ENCODE data around the gene CCL15.
"Not testable (repeated sequence)": the region's sequence is repeated elsewhere in the genome, so short reads cannot be mapped to it uniquely, and the experiment has no call there.

CCL15 gene, protein sequence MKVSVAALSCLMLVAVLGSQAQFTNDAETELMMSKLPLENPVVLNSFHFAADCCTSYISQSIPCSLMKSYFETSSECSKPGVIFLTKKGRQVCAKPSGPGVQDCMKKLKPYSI

DNA sequence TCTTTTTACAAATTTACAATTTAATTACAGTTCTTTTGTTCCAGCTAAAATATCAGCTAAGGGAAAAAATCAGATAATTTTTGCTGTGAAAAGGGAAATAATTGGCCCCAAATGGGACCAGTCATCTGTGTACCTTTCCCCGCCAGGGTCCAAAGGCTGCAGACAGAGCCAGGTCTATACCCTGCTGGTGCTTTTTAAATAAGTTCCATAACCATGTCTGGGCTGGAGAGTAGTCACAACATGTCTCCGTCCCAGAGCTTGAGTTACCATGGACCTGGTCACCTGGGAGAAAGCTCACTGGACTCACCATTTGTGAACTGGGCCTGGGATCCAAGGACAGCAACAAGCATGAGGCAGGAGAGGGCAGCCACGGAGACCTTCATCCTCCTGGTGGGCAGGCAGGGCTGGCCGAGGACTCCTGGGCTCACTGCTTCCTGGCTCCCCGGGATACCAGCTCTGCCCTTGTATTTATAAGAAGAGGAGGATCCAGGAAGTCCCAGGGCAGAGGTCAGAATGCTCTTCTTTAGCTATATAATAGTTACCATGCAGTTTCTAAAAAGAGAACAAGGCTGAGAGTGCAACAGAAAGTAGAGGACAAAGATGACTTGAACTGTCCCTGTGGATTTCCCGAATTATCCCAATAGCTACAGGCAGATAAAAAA, at the start of gene CCL15:
TSS of gene CCL15 (minus strand) at position 444 of the 662 bp plus-strand sequence. CDS start at position 383, 61 bp downstream.
- no peak for DNase-seq

DNA sequence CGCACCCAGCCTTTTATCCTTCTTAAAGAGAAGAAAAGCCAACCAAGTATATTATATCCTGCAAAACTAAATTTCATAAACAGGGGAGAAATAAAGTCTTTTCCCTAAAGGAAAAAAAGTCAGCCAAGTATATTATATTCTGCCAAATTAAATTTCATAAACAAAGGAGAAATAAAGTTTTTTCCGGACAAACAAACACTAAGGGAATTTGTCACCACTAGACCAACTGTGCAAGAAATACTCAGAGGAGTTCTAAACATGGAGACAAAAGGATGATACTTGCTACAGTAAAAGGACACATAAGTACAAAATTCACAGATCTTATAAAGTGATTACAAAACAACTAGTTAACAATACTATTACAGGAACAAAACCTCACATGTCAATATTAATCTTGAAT, 48.3 kb upstream of the CCL15 start:
- no peak for DNase-seq

DNA sequence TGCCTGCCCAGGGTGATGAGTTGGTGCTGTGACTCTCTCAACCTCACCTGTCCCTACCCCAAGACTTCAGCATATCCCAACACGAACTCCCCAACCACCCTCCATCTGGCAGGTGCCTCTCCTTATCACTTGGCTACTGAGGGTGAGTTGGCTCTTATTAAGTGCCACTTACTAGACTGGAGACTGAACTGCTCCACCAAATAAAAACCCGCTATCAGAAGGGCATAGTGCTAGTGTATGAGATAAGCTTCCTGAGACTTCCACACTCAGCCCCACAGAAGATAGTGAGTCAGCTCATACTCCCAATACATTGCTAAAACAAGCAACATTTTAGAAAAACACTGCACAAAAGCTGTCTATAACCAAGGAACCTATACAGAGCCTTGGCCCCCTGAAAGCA, 46.7 kb upstream of the CCL15 start:
- no peak for DNase-seq

DNA sequence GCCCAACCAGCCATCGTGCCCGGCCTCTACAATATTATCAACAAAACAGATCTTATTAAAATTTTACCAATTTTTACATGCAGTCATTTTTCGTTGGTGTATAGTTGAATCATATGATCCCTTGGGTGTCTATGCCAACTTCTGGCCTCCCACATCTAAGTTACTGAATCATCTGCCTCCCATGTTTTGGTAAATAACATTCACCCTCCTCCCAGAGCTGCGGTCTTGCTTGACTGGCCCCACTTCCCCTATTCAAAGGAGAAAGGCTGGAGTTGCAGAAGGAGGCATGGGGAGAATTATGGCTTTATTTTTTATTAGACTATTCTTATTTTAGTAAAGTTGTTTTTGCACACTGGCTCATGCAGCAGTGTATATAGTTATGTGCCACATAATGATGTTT, 34.9 kb upstream of the CCL15 start:
- peak; percentile 58 to 60 for DNase-seq

DNA sequence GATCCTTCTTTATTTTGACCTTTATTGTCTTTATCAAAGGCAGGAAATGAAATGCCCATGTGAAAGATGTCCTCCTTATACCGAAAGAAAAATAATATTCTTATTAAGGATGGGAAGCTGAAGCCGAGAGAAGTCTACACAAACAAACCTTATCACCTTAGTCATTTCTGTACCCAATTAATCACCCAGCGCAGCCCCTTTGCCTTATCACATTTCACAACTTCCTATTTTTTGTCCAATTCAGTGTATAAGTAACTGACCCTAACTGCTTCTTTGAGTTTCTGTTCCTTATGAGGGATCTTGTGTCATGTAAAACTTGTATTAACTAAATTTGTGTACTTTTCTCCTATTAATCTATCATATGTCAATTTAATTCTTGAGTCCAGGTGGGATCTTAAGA, 32.8 kb upstream of the CCL15 start:
- peak; percentile 17 to 22 for DNase-seq

DNA sequence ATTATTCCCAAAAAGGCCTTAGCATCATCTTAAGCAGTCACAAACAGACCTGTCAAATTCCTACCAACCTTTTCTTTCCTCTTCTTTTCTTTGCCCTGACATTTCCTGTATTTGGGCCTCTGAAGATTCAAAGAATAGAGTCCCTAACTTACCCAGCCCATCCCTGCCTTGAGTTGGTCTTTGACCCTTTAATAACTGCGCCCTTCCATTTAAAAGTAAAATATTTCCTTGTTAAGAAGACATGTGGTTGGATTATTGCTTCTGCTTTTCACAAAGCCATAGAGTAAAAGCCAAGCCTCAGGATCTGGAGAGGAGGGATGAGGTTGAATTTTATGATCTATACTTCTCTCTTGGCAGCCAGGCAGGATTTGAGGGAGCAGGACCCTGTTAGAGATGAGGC, 29.6 kb upstream of the CCL15 start:
- no peak for DNase-seq

DNA sequence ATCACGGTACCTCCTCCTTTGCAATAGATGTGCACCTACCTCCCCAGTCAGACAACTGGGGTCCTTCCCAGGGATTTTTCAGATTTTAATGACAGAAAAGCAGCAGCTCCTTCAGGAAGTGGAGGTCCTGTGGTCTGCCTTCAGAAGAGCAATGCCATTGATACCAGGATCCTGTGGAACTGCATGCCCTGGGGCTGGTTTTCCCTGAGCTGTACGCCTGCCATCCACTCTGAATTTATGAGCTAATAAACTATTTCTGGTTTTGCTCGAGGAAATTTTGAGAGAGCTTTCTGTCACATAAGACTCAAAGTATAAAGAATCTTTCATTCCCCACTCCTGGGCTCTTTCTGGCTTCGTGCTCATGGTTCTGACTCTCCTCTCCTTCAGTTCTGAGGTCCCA, 26.4 kb upstream of the CCL15 start:
- no peak for DNase-seq

DNA sequence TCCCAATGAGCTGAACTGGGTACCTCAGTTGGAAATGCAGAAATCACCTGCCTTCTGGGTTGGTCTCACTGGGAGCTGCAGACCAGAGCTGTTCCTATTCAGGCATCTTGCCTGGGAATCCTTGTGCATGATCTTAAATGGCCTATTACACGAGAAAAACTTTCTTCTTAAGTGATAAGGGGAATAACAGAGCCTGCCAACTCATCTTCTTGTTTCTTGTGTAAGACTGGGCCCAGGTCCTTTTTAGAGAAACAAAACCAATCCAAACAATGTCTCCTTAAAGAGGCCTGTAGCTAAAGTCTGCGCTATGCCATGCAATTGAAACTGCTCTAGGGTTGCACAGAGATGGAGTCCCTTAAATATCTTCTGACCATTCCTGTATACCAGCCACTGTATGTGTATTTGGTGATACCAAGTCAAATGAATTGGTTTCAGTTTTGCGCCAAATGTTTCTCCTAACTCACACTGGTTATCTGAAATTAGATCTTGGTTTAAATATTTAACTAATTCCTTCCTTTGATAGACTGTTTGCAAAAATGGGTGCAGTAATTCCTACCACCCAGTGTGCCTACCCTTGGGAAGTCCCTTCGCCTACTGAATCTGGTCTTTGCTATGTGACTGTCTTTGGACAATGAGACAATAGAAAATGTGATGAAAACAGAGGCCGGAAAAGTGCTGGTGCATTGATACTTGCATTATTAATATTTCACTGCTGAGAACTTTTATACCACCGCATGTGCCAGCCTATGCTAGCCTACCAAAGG, 22.9 kb upstream of the CCL15 start:
- no peak for DNase-seq

DNA sequence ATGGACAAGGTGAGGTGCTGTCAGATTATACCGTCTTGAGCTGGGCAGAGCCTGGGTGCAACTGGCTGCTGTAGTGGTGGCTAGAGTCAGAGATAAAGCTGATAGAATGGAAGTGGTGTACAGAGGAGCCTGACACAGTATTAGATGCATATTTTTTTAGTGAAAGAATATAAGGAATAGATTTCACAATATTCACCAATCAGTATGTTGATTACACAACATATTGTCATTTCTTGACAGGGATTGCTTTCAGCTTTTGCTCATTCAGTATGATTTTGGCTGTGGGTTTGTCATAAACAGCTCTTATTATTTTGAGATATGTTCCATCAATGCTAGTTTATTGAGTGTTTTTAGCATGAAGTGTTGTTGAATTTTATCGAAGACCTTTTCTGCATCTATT, 18.1 kb upstream of the CCL15 start:
- no peak for DNase-seq

DNA sequence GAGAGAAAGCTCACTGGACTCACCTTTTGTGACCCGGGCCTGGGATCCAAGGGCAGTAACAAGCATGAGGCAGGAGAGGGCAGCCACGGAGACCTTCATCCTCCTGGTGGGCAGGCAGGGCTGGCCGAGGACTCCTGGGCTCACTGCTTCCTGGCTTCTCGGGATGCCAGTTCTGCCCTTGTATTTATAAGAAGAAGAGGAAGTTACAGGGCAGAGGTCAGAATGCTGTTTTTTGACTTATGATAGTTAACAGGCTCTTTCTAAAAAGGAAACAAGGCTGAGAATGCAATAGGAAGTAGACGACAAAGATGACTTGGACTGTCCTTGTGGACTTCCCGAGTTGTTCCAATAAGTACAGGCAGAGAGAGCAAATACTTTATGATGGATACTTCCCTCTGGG, 16.4 kb upstream of the CCL15 start, which contains the start of gene CCL23:
TSS of gene CCL23 (minus strand) at position 174 of the 400 bp plus-strand sequence. CDS start at position 99, 75 bp downstream.
- DNase-seq: peak; percentile 67 to 76

DNA sequence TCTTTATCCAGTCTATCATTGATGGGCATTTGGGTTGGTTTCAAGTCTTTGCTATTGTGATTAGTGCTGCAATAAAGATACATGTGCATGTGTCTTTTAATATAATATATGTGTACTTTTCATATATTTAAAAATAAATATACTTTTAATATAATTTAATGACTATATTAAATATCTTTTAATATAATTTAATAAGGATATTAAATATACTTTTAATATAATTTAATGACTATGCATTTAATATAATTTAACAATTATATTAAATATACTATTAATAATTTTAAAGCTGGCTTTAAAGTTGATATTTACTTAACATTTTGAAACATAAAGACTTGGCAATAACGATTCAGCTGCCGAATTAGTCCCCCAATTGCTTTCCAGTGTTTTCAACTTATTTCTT, 15.2 kb upstream of the CCL15 start:
- no peak for DNase-seq

DNA sequence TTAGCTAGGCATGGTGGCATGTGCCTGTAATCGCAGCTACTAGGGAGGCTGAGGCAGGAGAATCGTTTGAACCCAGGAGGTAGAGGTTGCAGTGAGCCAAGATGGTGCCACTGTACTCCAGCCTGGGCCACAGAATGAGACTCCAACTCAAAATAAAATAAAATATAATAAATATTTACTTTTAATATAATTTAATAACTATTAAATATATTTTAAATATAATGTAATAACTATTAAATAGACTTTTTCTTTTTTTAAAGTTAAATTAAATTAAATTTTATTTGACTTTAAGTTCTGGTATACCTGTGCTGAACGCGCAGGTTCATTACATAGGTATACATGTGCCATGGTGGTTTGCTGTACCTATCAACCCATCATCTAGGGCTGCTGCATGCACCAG, 14.5 kb upstream of the CCL15 start:
- not testable (repeated sequence) for DNase-seq

DNA sequence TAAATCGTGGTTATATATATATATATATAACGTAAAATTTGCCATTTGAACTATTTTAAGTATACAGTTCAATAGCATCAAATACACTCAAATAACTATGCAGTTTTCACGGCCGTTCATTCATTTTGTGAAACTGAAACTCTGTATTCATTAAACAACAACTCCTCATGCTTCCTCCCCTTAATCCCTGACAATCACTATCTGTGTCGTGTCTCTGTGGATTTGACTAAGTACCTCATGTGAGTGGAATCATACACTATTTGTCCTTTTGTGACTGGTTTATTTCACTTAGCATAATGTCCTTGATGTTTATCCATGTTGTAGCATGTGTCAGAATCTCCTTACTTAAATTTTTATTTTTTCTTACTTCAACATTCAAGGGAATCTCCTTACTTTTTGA, 13.6 kb upstream of the CCL15 start:
- DNase-seq: no peak

DNA sequence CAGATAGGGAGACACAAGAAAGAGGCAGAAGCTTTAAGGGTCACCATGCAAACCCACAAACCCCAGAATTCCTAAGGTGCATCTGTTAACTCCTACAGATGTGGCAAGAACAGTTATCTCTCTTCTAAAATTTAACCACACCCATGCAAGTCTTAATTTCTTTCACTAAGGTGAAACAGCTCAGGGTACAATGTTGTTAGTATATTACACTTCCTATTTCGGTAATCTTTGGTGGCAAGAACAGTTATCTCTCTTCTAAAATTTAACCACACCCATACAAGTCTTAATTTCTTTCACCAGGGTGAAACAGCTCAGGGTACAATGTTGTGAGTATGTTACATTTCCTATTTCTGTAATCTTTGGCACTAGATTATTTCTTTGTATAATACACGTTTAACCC, 9.8 kb upstream of the CCL15 start:
- DNase-seq: no peak

DNA sequence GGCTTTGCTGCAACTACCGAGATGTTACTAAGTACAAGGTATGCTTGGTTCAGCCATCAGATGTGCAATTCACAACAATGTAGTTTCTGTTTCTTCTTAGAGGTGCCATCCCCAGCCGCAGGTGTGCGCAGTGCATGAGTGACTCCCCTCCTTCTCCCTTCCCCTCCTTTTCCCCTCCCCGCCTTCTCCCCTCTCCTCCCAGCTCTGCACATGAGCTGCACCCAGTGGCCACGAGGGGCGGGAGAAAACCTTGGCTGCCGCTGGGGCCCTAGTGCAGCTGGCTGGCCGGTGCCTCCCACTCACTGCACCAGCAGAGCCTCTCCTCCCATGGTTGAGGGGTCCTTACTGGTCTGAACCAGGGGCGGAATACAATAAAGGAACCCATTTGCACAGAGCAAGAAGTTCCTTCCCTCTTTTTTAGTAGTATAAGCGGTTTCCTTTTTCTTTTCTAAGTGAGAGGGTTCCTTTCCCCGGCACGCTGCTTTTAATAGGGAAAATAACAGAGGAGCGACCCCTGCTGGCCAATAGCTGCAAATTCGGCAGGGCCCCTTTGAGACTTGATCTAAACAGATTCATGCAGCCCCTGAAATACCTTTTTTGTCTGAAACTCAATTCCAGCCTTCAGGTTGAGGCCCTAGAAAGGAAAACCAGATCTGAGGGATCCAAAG, 7.8 kb upstream of the CCL15 start:
- DNase-seq: no peak

DNA sequence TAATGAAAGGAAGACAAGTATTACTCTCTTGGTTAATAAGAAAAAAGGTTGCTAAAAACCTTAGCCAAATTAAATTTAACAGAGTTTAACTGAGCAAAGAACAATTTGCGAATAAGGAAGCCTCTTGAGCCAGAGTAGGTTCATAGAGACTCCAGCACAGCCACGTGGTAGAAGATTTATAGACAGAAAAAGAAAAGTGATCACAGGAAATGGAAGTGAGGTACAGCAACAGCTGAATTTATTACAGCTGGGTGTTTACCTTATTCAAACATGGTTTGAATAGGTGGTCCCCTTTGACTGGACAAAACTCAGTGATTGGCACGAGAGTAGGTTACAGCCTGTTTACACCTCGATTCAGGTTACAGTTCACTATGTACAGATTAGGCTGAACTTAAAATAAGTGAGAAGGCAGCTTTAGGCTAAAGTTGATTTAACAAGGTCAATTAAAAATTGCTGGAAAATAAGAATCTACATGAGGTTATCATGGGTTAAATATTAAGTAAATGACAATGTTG, 3.3 kb upstream of the CCL15 start:
- no peak for DNase-seq

DNA sequence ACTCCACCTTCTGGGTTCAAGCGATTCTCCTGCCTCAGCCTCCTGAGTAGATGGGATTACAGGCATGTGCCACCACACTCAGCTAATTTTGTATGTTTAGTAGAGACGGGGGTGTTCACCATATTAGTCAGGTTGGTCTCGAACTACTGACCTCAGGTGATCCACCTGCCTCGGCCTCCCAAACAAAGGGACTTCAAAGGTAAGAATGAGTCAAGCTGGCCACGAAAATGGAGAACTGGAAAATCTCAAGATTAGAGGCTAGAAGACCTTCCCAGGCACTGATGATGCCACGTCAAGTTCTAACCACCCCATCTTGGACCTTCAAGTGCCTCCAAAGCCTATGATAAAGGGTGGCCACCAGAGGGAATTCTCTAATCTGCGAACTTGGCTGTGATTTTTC, 1.3 kb upstream of the CCL15 start:
- no peak for DNase-seq

DNA sequence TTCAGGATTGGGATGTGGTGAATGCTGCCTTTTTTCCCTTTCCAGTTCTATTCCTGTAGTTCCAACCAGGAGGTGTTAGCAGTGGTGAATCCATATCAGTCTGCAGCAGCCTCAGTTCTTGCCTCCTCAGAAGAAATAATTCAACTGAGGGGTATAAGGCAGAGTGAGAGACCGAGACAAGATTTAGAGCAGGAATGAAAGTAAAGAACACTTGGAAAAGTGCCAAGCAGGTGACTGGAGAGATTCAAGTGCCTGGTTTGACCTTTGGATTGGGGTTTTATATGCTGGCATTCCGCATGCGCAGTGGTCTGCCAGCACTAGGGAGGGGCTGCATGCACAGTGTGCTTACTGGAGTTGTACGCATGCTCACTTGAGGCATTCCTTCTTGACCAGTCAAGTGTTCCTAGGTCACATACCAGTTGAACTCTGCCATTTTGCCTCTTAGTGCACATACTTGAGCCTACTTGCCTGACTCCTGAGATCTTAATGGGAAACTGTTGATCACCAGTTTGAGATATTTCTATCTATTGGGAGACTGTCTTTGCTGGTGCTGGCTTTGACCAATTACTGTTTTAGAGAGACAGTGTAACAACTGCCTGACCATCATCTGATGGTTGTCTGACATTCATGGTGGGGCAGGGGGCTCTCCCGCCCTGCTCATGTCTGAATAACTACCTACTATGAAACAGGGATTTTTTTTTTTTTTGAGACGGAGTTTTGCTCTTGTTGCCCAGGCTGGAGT, 680 bp upstream of the CCL15 start:
- DNase-seq: no peak

DNA sequence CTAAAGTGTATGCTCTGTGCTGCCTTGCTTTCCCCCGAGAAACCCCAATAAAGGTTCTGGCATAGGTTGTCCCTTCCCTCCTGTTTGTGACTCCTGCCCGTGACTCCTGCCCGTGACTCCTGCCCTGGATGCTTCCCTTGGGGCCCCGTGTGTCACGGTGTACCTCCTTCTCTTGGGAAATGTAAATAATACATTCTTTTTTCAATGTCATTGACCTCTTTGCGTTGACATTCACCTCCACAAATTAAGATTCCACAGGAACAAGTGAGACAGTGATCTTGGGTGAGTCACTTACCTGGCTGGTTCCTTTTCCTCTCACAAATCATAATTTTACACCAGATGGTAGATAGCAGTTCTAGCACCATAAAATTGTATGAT, 632 bp downstream of the CCL15 start:
- DNase-seq: no peak

DNA sequence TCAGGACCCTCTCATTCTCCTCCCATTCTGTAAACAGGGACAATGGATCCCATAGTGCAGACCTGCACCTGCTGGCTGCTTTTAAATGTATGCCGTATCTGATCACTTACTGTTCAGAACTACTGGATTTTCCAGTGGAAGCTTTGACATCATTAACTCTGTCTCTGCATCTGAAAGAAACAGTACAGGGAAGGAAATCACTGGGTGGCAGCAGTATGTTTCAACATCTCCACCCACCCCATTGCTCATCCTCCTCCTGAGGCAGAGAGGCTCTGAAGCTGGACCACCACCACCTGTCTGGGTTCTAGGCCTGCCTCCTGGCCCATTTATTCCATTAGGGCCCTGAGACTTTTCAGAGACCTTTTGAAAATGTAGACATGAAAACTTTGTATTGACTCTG, 2.6 kb downstream of the CCL15 start:
- DNase-seq: no peak

DNA sequence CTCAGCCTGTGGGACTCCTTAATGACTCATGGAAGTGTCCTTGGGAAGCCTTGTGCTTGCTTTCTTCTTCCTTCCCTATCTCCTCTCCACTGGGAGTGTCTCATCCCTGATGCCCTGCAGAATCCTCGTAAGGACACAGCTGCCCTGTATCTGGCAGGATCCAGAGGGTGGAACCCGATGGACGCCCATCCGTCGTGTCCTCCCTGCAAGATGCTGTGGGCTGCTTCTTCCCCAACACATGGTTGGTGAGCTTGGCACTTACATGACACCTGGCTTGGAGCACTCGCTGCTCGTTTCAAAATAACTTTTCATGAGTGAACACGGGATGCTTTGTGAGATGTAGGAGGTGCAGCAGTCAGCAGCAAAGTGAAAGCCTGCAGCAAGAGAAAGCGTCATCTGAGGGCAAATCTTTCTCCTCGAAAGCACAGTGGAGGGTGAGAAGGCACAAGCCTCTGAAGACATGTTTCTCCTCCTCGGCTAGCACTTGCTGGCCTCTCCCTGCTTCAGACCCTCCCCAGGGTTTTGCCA, 3.3 kb downstream of the CCL15 start:
- no peak for DNase-seq

DNA sequence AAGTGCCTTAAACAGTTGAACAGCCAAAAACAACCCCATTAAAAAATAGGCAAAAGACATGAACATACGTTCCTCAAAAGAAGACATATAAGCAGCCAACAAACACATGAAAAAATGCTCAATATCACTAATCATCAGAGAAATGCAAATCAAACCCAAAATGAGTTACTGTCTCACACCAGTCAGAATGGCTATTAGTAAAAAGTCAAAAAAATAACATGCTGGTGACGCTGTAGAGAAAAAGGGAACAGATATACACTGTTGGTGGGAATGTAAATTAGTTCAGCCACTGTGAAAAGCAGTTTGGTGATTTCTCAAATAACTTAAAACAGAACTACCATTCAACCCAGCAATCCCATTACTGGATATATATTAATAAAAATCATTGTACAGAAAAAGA, 6.0 kb downstream of the CCL15 start:
- not testable (repeated sequence) for DNase-seq

DNA sequence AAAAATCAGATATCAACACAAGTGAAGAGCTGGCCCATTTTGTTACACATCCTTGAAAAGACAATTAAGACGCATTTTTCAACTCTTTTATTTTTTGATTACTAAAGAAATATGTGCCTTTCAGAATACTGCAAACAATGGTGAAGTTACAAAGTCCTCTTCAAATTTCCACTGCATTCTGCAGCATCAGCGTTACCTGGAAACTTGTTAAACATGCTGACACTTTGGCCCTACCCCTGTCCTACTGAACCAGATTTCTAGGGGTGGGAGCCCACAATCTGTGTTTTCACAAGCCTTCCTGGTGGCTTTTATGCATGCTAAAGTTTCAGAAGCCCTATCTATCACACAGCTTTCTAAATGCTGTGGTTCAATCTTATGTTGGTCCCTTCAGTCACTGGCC, 10.3 kb downstream of the CCL15 start:
- DNase-seq: no peak
